ENCODE data around the gene SYCE3.

DNA sequence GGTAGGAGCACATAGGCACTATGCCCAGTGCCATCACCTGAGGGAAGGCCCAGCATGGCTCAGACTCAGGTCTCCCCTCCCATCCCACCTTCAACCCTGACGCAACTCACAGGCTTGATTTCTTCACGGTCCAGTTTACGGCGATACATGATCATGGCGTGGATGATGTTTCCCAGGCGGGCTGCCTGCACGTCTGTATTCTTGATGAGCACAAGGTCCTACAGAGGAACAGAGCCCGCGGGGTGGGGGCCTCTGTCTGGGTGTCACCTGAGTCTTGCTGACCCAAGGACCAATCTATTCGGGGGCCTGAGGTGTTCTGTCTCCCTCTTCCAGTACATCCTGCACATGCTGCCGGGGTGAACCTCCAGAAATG lies 11.7 kb upstream of the SYCE3 start:
- TF ChIP-seq, protein P1, sequence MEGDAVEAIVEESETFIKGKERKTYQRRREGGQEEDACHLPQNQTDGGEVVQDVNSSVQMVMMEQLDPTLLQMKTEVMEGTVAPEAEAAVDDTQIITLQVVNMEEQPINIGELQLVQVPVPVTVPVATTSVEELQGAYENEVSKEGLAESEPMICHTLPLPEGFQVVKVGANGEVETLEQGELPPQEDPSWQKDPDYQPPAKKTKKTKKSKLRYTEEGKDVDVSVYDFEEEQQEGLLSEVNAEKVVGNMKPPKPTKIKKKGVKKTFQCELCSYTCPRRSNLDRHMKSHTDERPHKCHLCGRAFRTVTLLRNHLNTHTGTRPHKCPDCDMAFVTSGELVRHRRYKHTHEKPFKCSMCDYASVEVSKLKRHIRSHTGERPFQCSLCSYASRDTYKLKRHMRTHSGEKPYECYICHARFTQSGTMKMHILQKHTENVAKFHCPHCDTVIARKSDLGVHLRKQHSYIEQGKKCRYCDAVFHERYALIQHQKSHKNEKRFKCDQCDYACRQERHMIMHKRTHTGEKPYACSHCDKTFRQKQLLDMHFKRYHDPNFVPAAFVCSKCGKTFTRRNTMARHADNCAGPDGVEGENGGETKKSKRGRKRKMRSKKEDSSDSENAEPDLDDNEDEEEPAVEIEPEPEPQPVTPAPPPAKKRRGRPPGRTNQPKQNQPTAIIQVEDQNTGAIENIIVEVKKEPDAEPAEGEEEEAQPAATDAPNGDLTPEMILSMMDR (IDR thresholded peaks at IDR 0.05; ENCODE audit: low read depth, low read length, poor library complexity, severe bottlenecking), result no peak
- no peak for TF ChIP-seq EZH2phosphoT487 (IDR thresholded peaks at IDR 0.05; ENCODE audit: borderline replicate concordance, low read length)

Data from DOHH2 (cell line).